Memory B cell (primary cell): ENCODE measurements around the gene GLP2R.

Experiments used
- ATAC-seq: fragments of 150-1000 bp; cut with Tn5 transposase; 2 replicates; pipeline ENCODE4 v1.10.0; 2021; ENCODE audit warnings: low read depth, mild to moderate bottlenecking, moderate library complexity
- DNase-seq, 2 donors: peaks; one replicate each; pipeline ENCODE4 v3.0.0; 2022; ENCODE audit warnings: low spot score in 2 of 2
- H3K27ac Mint-ChIP-seq: one replicate; pipeline ENCODE4 v1.8.0; 2022; ENCODE audit warnings: mild to moderate bottlenecking, moderate library complexity, mixed read lengths
- H3K27me3 Mint-ChIP-seq: one replicate; pipeline ENCODE4 v1.8.0; 2022; ENCODE audit warnings: mixed read lengths
- H3K36me3 Mint-ChIP-seq: one replicate; pipeline ENCODE4 v1.8.0; 2022; ENCODE audit warnings: mild to moderate bottlenecking, mixed read lengths
- H3K4me1 Mint-ChIP-seq: one replicate; pipeline ENCODE4 v1.8.0; 2022; ENCODE audit warnings: mixed read lengths
- H3K4me3 Mint-ChIP-seq: one replicate; pipeline ENCODE4 v1.8.0; 2022; ENCODE audit warnings: mild to moderate bottlenecking, moderate library complexity, mixed read lengths
- H3K9me3 Mint-ChIP-seq: one replicate; pipeline ENCODE4 v1.8.0; 2022; ENCODE audit warnings: mixed read lengths

The GLP2R gene

GRCh38 chr17:9905078-9905415 lies 79.3 kb downstream of the GLP2R start, which contains the start of gene RCVRN:
Gene RCVRN, minus strand, starts transcription at chr17:9905271. Its CDS starts 91 bp downstream, at chr17:9905180.
- no peaks in the 10 kb centered on the region for H3K4me1 Mint-ChIP-seq
- DNase-seq = no peak
- H3K27ac Mint-ChIP-seq = no peak within 1 kb of the TSS
- peaks cover 11% of the 10 kb centered on the region for H3K27me3 Mint-ChIP-seq
- ATAC-seq = no peak
- no peak within 1 kb of the TSS for H3K4me3 Mint-ChIP-seq
- H3K9me3 Mint-ChIP-seq = no peaks in the 10 kb centered on the region
- no peaks in the 10 kb centered on the region for H3K36me3 Mint-ChIP-seq

- H3K27me3 Mint-ChIP-seq = peaks cover 9% of the 10 kb centered on the region
- H3K4me1 Mint-ChIP-seq = no peaks in the 10 kb centered on the region
- no peak overlapping the region for H3K4me3 Mint-ChIP-seq
- H3K36me3 Mint-ChIP-seq = no peaks in the 10 kb centered on the region
- H3K9me3 Mint-ChIP-seq = no peaks in the 10 kb centered on the region
- DNase-seq = no peak
- no peak for ATAC-seq
- H3K27ac Mint-ChIP-seq = no peak overlapping the region
These were observed 80.2 kb downstream of the GLP2R start for GRCh38 chr17:9905902-9906301.

- H3K27me3 Mint-ChIP-seq = peaks cover 9% of the 10 kb centered on the region
- ATAC-seq = no peak
- no peaks in the 10 kb centered on the region for H3K36me3 Mint-ChIP-seq
- no peak for DNase-seq
- no peak overlapping the region for H3K27ac Mint-ChIP-seq
- no peaks in the 10 kb centered on the region for H3K4me1 Mint-ChIP-seq
- H3K9me3 Mint-ChIP-seq = no peaks in the 10 kb centered on the region
- H3K4me3 Mint-ChIP-seq = no peak overlapping the region
These were observed 80.9 kb downstream of the GLP2R start for GRCh38 chr17:9906616-9907015.

- DNase-seq (no peak), ATAC-seq (no peak)
- H3K27me3 Mint-ChIP-seq = peaks cover 10% of the 10 kb centered on the region
- no peaks in the 10 kb centered on the region for H3K36me3 Mint-ChIP-seq
- no peak overlapping the region for H3K27ac Mint-ChIP-seq
- H3K4me1 Mint-ChIP-seq = no peaks in the 10 kb centered on the region
- no peak overlapping the region for H3K4me3 Mint-ChIP-seq
- H3K9me3 Mint-ChIP-seq = no peaks in the 10 kb centered on the region
These were observed 81.4 kb downstream of the GLP2R start for GRCh38 chr17:9907131-9907530.

- Mint-ChIP-seq H3K4me3 (no peak overlapping the region), H3K4me1 (no peaks in the 10 kb centered on the region), H3K36me3 (no peaks in the 10 kb centered on the region), H3K9me3 (no peaks in the 10 kb centered on the region), H3K27ac (no peak overlapping the region), H3K27me3 (peaks cover 10% of the 10 kb centered on the region)
- ATAC-seq (no peak), DNase-seq (no peak)
These were observed 82.3 kb downstream of the GLP2R start for GRCh38 chr17:9907883-9908648.

- Mint-ChIP-seq H3K9me3 (no peaks in the 10 kb centered on the region), H3K4me1 (no peaks in the 10 kb centered on the region), H3K36me3 (no peaks in the 10 kb centered on the region), H3K27ac (no peak overlapping the region), H3K27me3 (peaks cover 10% of the 10 kb centered on the region), H3K4me3 (no peak overlapping the region)
- DNase-seq (no peak), ATAC-seq (no peak)
These were observed 82.9 kb downstream of the GLP2R start for GRCh38 chr17:9908649-9909042.

- H3K27me3 Mint-ChIP-seq = peaks cover 6% of the 10 kb centered on the region
These were observed 85.4 kb downstream of the GLP2R start for GRCh38 chr17:9911089-9911488.

GRCh38 chr17:9912121-9913099 lies 86.7 kb downstream of the GLP2R start:
- Mint-ChIP-seq H3K9me3 (no peaks in the 10 kb centered on the region), H3K4me3 (no peak overlapping the region), H3K4me1 (no peaks in the 10 kb centered on the region), H3K36me3 (no peaks in the 10 kb centered on the region), H3K27me3 (peaks cover 6% of the 10 kb centered on the region), H3K27ac (no peak overlapping the region)
- ATAC-seq (no peak), DNase-seq (no peak)

More at GRCh38 chr17:9911089-9911488, 85.4 kb downstream of the GLP2R start:
- no peaks in the 10 kb centered on the region for H3K36me3 Mint-ChIP-seq
- no peaks in the 10 kb centered on the region for H3K9me3 Mint-ChIP-seq
- no peak for ATAC-seq
- no peak overlapping the region for H3K4me3 Mint-ChIP-seq
- H3K4me1 Mint-ChIP-seq = no peaks in the 10 kb centered on the region
- DNase-seq = no peak
- no peak overlapping the region for H3K27ac Mint-ChIP-seq

GRCh38 chr17:9913476-9913875 lies 87.8 kb downstream of the GLP2R start:
- ATAC-seq (no peak), DNase-seq (no peak)
- Mint-ChIP-seq H3K4me1 (no peaks in the 10 kb centered on the region), H3K4me3 (no peak overlapping the region), H3K9me3 (no peaks in the 10 kb centered on the region), H3K36me3 (no peaks in the 10 kb centered on the region), H3K27me3 (peaks cover 6% of the 10 kb centered on the region), H3K27ac (no peak overlapping the region)

GRCh38 chr17:9916108-9916507 lies 90.4 kb downstream of the GLP2R start:
- Mint-ChIP-seq H3K9me3 (no peaks in the 10 kb centered on the region), H3K27me3 (peaks cover 1% of the 10 kb centered on the region), H3K27ac (no peak overlapping the region), H3K36me3 (no peaks in the 10 kb centered on the region), H3K4me1 (no peaks in the 10 kb centered on the region), H3K4me3 (no peak overlapping the region)
- DNase-seq (no peak), ATAC-seq (no peak)

GRCh38 chr17:9917131-9917530 lies 91.4 kb downstream of the GLP2R start:
- Mint-ChIP-seq H3K27ac (no peak overlapping the region), H3K4me1 (no peaks in the 10 kb centered on the region), H3K9me3 (no peaks in the 10 kb centered on the region), H3K27me3 (no peaks in the 10 kb centered on the region), H3K4me3 (no peak overlapping the region), H3K36me3 (no peaks in the 10 kb centered on the region)
- ATAC-seq = no peak
- DNase-seq = no peak

- ATAC-seq (no peak), DNase-seq (no peak)
- Mint-ChIP-seq H3K9me3 (no peaks in the 10 kb centered on the region), H3K27ac (no peak overlapping the region), H3K36me3 (no peaks in the 10 kb centered on the region), H3K27me3 (no peaks in the 10 kb centered on the region), H3K4me1 (no peaks in the 10 kb centered on the region), H3K4me3 (no peak overlapping the region)
These were observed 92.1 kb downstream of the GLP2R start for GRCh38 chr17:9917801-9918200.

- ATAC-seq (no peak), DNase-seq (no peak)
- no peaks in the 10 kb centered on the region for H3K4me1 Mint-ChIP-seq
- H3K27ac Mint-ChIP-seq = no peak overlapping the region
- no peak overlapping the region for H3K4me3 Mint-ChIP-seq
- no peaks in the 10 kb centered on the region for H3K27me3 Mint-ChIP-seq
- no peaks in the 10 kb centered on the region for H3K36me3 Mint-ChIP-seq
- no peaks in the 10 kb centered on the region for H3K9me3 Mint-ChIP-seq
These were observed 92.6 kb downstream of the GLP2R start for GRCh38 chr17:9918352-9918751.

- ATAC-seq (no peak), DNase-seq (no peak)
- Mint-ChIP-seq H3K27ac (no peak overlapping the region), H3K27me3 (no peaks in the 10 kb centered on the region), H3K4me3 (no peak overlapping the region), H3K9me3 (no peaks in the 10 kb centered on the region), H3K4me1 (no peaks in the 10 kb centered on the region), H3K36me3 (no peaks in the 10 kb centered on the region)
These were observed 93.2 kb downstream of the GLP2R start for GRCh38 chr17:9918804-9919352.
